Measurements from ENCODE around the gene FBLN1.

DNA sequence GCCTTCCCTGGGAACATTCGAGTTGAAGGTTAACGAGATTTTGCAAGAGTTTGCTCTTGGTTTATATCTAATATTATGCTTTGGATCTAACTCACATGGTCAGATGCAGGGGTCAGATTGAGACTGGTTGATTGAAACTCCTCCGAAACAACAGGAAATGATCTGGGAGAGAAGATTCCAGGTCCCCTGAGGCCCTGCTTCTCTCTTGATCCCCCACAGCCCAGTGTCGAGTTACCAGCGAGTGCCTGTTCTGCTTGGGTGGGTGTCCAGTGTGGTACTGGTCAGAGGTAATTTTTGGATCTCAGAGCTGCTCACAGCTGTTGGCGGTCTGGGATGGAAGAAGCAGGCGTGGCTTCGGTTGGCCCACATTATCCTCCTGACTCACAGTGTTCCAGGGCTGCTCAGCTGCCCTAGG, 9.2 kb downstream of the FBLN1 start:
- no peak for TF ChIP-seq CTCF (IDR thresholded peaks at IDR 0.05)
- TF ChIP-seq EZH2 (IDR thresholded peaks at IDR 0.05; ENCODE audit: borderline replicate concordance, insufficient read depth, low read depth, low read length, poor library complexity, severe bottlenecking) = no peak

All from B cell (primary cell).